Activated CD4-positive, CD25-positive, alpha-beta regulatory T cell treated with anti-CD3 and anti-CD28 coated beads, Interleukin-2, amount 50 U/mL, for 16 hours (primary cell): ENCODE results near the gene OLFML1.

Source experiments
- DNase-seq: peaks from one replicate; pipeline ENCODE4 v3.0.0-alpha.2; 2020; ENCODE audit warnings: low read depth, low spot score

Gene OLFML1

DNA sequence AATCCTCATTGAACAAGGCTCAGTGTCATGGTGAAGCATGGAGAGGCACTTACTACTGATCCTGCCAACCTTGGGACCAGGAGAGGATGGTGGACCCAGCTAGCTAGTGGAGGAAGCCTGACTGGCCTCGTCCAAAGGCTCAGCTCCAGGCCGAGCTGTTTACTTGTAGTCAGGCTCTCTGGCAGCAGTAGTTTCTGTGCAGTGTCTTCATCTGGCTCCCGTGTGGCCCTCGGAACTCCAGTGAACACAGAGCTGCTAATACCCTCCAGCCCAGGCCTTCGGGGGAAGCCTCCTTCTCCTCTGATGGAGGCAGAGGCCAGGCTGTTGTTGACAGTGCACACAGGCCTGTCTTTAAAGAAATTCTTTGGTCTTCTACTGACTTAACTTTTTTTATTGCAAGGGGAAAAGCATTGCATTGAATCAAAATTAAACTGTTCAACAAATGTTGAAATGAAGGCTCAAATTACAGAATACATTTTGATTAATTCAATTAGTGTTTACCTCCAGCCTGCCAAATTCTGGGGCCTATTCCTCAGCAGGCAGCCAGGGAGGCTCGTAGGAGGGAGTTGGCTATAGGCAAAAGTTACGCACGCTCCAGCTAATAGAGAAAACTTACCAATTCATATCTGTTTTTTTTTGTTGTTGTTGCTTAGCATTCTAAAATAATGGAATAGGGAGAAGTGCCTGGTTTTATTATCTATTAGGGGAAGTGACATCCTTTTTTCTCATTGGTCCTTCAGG is 47.3 kb downstream of the OLFML1 start:
- no peak for DNase-seq

DNA sequence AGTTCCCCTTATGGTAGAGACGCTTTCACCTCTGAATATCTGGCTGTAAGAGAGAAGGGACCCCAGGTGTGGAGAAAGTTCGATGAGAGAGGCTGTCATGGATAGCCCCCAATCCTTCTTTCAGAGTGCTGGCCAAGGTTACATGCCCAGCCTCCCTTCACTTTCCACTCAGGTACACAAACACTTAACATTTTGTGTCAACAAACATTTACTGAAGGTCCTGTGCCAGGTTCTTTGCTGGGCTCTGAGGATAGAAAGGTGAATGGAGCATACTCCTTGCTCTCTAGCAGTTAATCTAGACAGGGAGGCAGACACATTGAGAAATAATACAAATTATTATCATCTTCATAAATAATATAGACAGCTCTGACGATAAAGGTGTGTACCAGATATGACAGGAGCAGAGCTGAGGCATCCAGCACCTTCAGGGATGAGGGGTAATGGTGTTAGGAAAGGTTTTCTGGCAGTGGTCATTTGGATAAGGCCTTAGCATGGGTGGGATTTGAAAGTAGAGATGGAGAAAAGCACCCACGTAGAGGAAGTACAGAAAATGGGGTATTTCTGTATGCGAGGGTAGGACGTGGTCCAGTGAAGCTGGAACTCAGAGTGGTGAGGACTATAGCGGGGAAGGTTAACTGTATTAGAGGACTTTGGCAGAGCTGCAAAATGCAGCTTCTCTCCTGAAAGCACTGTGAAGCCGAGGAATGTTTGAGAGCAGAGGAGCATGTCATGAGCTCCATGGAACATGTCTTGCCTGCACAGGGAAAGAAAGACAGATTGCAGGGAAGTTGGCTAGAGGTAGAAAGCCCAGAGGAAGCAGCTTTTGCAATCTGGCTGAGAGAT is 48.1 kb downstream of the OLFML1 start:
- DNase-seq: no peak

GRCh38 chr11:7534042-7534378 is 48.7 kb downstream of the OLFML1 start:
- DNase-seq: no peak

DNA sequence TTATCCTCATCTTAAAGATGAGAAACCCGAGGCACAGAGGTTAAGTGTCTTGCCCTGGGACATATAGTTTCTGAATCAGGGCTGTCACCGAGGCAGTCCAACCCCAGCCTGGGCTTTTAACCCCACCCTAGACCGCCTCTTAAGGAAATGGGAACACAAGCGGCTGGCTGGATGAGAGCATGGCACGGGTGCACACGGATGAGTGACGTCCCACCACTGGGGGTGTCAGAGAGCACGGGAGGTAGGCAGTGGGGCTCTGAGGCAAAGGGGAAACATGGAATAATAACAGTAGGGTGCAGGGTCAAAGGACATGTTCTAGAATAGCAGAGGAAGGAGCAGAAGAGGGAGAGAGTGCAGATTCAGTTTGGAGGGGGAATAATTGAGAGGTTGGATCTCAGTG is 50.8 kb downstream of the OLFML1 start:
- DNase-seq: no peak

DNA sequence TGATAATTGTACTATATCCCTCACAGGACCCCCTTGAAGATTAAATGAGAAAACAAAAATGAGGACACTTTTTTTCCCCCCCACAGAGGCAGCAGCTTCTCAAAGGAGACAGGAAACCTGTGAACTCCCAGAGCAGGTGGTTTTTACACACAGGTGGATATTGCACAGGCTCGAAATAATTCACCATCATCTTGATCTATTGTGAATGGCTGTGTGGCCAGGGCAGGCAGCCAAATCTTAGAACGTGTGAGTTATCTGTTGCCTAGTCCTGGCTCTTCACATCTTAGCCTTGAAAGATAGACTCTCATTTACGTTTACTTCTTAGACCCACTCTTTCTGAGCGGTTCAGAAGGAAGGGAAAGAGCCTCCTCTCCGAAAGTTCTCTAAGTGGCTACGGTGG is 52.0 kb downstream of the OLFML1 start:
- DNase-seq: no peak

GRCh38 chr11:7538031-7538430 is 52.7 kb downstream of the OLFML1 start:
- DNase-seq: no peak

- DNase-seq: no peak
Measured at GRCh38 chr11:7538466-7539454, 53.5 kb downstream of the OLFML1 start.

- no peak for DNase-seq
Measured at GRCh38 chr11:7540830-7541555, 55.7 kb downstream of the OLFML1 start.

- no peak for DNase-seq
Measured at GRCh38 chr11:7543302-7543701, 58.0 kb downstream of the OLFML1 start.

DNA sequence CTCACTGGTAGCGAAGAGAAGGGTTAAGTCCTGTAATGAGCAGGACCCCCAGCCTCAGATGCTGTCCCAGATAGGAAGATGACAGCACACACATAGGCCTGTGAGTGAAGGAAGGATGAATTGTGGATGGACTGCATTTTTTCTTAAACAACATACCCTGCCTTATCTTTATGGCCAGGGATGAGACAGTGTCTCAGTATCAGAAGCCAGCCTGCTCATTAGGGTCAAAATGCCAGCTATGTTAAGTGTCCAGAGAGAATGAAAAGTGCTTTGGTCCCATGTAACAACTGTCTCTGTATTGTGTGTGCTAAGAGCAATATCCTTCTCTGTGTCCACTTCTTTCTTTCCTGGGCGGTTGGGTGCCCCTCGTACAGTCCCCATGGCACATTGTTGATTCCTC is 58.7 kb downstream of the OLFML1 start:
- DNase-seq: no peak

GRCh38 chr11:7545611-7546010 is 60.3 kb downstream of the OLFML1 start:
- DNase-seq: no peak

DNA sequence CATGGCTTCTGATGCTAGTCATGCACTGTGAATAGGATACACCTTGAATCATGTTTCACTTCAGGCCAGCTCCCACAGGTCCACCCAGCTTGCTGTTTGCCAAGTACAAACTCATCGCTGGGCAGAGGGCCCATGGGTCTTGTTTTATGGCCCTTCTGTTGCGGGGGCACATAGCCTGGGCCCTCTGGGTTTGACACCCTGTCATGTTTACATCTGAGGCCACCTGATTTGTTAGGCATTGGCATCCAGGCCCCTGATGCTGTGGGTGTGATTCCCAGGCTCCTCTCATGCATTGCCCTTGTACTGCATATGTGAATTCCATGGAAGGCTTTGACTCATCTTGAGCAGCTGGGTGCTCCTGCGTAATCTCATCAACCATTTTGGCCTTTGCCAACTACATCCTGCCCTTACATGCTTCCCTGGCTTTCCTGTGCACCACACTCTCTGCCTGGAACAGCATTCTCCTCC is 61.1 kb downstream of the OLFML1 start:
- no peak for DNase-seq

GRCh38 chr11:7547687-7548086 is 62.4 kb downstream of the OLFML1 start:
- DNase-seq: no peak

GRCh38 chr11:7548659-7549274 is 63.5 kb downstream of the OLFML1 start:
- DNase-seq: no peak

DNA sequence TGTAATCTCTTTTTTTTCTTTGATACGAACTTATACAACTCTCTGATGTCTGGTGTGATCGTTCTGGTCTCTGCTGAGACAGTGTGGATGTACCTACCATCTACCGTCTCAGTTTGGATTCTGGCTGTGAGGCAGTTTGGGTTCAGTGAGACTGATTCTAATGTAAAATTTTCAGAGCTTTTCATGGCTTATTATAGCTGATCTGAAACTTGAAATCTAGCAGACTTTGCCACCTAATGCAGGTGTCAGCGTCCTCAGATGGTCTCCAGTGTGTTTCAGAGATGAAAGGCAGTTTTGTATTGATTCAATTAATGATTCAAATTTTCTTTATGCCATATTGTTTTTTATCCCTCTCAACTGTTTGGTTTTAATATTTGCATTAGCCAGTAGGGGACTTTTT is 64.4 kb downstream of the OLFML1 start:
- DNase-seq: no peak

GRCh38 chr11:7551571-7551970 is 66.3 kb downstream of the OLFML1 start:
- DNase-seq: no peak

DNA sequence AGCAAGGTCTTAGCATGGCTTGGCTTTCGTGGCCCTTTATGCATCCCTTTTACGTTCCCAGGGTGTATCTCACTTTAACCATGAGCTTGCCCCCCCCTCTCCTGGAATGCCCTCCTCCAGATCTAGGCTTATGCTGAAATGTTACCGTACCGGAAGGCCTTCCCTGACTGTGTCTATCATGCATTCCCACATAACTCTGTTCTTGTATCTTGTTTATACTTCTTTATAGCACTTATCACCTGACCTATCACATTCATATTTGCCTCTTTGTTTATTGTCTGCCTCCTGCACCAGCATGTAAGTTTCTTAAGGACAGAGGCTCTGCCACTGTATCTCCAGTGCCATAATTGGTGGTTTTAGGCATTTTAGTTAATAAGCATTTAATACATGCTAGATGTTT is 67.4 kb downstream of the OLFML1 start:
- no peak for DNase-seq

GRCh38 chr11:7555052-7555699 is 69.9 kb downstream of the OLFML1 start:
- DNase-seq: no peak

DNA sequence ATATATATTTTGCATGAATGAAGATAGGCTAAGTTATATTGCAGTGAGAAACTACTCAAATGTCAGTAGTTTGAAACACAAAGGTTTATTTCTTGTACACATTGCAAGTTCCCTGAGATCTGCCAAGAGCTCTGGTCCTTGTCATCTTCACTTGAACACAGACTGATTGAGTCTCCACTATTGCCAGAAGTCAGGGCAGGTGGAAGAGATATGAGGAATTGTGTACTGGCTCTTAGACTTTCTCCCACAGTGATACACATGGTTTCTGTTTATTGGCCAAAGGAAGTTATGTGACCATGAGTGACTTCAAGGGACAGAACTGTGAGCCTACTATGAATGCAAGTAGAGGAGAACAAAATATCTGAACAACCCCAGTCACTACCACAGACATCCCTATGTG is 72.7 kb downstream of the OLFML1 start:
- DNase-seq: no peak
